Parathyroid adenoma (tissue), 2 donors: ENCODE measurements around the gene TRIM5.

Experiments used
- H2AFZ ChIP-seq: fragments of 300-600 bp; sonication (generic); one replicate; pipeline ENCODE4 v1.7.0; 2017; ENCODE audit warnings: antibody characterized with exemption, mild to moderate bottlenecking
- H3K27ac ChIP-seq: fragments of 300-600 bp; sonication (generic); one replicate; pipeline ENCODE4 v1.7.0; 2017
- H3K27me3 ChIP-seq: fragments of 300-600 bp; sonication (generic); one replicate; pipeline ENCODE4 v1.7.0; 2017; ENCODE audit warnings: low read length; ENCODE audit not compliant: control insufficient read depth, insufficient read depth
- H3K36me3 ChIP-seq: fragments of 300-600 bp; sonication (generic); one replicate; pipeline ENCODE4 v1.7.0; 2017; ENCODE audit warnings: low read length; ENCODE audit not compliant: control insufficient read depth, insufficient read depth
- H3K4me1 ChIP-seq: fragments of 300-600 bp; sonication (generic); one replicate; pipeline ENCODE4 v1.7.0; 2017; ENCODE audit warnings: control low read depth
- H3K4me2 ChIP-seq: fragments of 300-600 bp; sonication (generic); one replicate; pipeline ENCODE4 v1.7.0; 2017; ENCODE audit warnings: low read length
- H3K4me3 ChIP-seq: fragments of 300-600 bp; sonication (generic); one replicate; pipeline ENCODE4 v1.7.0; 2017; ENCODE audit warnings: low read depth, low read length
- H3K79me2 ChIP-seq: fragments of 300-600 bp; sonication (generic); one replicate; pipeline ENCODE4 v1.7.0; 2017; ENCODE audit warnings: control low read depth
- H3K9ac ChIP-seq: fragments of 300-600 bp; sonication (generic); one replicate; pipeline ENCODE4 v1.7.0; 2017; ENCODE audit warnings: mild to moderate bottlenecking
- H3K9me3 ChIP-seq: fragments of 300-600 bp; sonication (generic); one replicate; pipeline ENCODE4 v1.7.0; 2017; ENCODE audit warnings: low read length; ENCODE audit not compliant: control insufficient read depth
- CTCF ChIP-seq: fragments of 300-600 bp; sonication (generic); IDR thresholded peaks from one replicate; pipeline ENCODE4 v1.7.0; 2017; ENCODE audit warnings: antibody characterized with exemption, mild to moderate bottlenecking
- donor health status: primary hyperparathyroidism.

TRIM5 gene

GRCh38 chr11:5690736-5691135 is 5.9 kb upstream of the TRIM5 start:
- Histone ChIP-seq H3K9me3 (no peaks in the 10 kb centered on the region), H3K9ac (no peak overlapping the region)
- no peak for TF ChIP-seq CTCF

GRCh38 chr11:5690216-5690615 is 5.3 kb upstream of the TRIM5 start:
- H3K9me3 ChIP-seq: no peaks in the 10 kb centered on the region
- H3K9ac ChIP-seq: no peak overlapping the region
- H3K79me2 ChIP-seq: no peaks in the 10 kb centered on the region
- H2AFZ ChIP-seq: no peak overlapping the region
- TF ChIP-seq CTCF: no peak
- no peaks in the 10 kb centered on the region for H3K27me3 ChIP-seq
- peak overlapping the region; percentile 68 for H3K27ac ChIP-seq
- H3K36me3 ChIP-seq: no peaks in the 10 kb centered on the region
- no peak overlapping the region for H3K4me2 ChIP-seq
- peak overlapping the region; percentile 47 for H3K4me3 ChIP-seq
- H3K4me1 ChIP-seq: no peaks in the 10 kb centered on the region

More at GRCh38 chr11:5690736-5691135, 5.9 kb upstream of the TRIM5 start:
- H3K79me2 ChIP-seq: no peaks in the 10 kb centered on the region
- H2AFZ ChIP-seq: no peak overlapping the region
- peak overlapping the region; percentile 47 for H3K4me3 ChIP-seq
- H3K27me3 ChIP-seq: no peaks in the 10 kb centered on the region
- H3K27ac ChIP-seq: peak overlapping the region; percentile 68
- H3K36me3 ChIP-seq: no peaks in the 10 kb centered on the region
- H3K4me1 ChIP-seq: no peaks in the 10 kb centered on the region
- H3K4me2 ChIP-seq: no peak overlapping the region

GRCh38 chr11:5689551-5689983 is 4.7 kb upstream of the TRIM5 start, which contains the start of gene TRIM22:
TRIM22 (plus strand) TSS chr11:5689790; CDS start chr11:5696233, 6,443 bp downstream.
- Histone ChIP-seq H3K4me1 (no peaks in the 10 kb centered on the region), H3K27ac (peak within 1 kb of the TSS; percentile 68), H3K36me3 (no peaks in the 10 kb centered on the region), H3K9ac (no peak within 1 kb of the TSS), H2AFZ (peak within 1 kb of the TSS; percentile 19), H3K27me3 (no peaks in the 10 kb centered on the region), H3K79me2 (no peaks in the 10 kb centered on the region), H3K4me3 (peak within 1 kb of the TSS; percentile 47), H3K9me3 (no peaks in the 10 kb centered on the region), H3K4me2 (no peak within 1 kb of the TSS)
- no peak for TF ChIP-seq CTCF

- Histone ChIP-seq H3K79me2 (no peaks in the 10 kb centered on the region), H3K4me1 (no peaks in the 10 kb centered on the region), H3K9ac (no peak overlapping the region), H3K27me3 (no peaks in the 10 kb centered on the region), H3K36me3 (no peaks in the 10 kb centered on the region), H3K4me3 (no peak overlapping the region), H3K9me3 (no peaks in the 10 kb centered on the region), H3K4me2 (no peak overlapping the region), H2AFZ (no peak overlapping the region), H3K27ac (peak overlapping the region; percentile 68)
- no peak for TF ChIP-seq CTCF
These were observed 3.6 kb upstream of the TRIM5 start for GRCh38 chr11:5688482-5688881.

GRCh38 chr11:5686426-5686825 is 1.6 kb upstream of the TRIM5 start:
- H3K4me2 ChIP-seq: no peak overlapping the region
- no peaks in the 10 kb centered on the region for H3K79me2 ChIP-seq
- no peak overlapping the region for H3K27ac ChIP-seq
- H3K9ac ChIP-seq: no peak overlapping the region
- no peak overlapping the region for H3K4me3 ChIP-seq
- H3K36me3 ChIP-seq: no peaks in the 10 kb centered on the region
- no peaks in the 10 kb centered on the region for H3K27me3 ChIP-seq
- H3K4me1 ChIP-seq: no peaks in the 10 kb centered on the region
- H3K9me3 ChIP-seq: no peaks in the 10 kb centered on the region
- TF ChIP-seq CTCF: no peak
- no peak overlapping the region for H2AFZ ChIP-seq
